Measurements from ENCODE around the gene SHC1.

Gene SHC1

GRCh38 chr1:154973344-154974101 is 3.0 kb upstream of the SHC1 start:
- DNase-seq (ENCODE audit: low spot score), result peak; percentile 97

GRCh38 chr1:154972517-154973343 is 2.2 kb upstream of the SHC1 start:
- DNase-seq (ENCODE audit: low spot score), result peak; percentile 97

GRCh38 chr1:154972213-154972516 is 1.6 kb upstream of the SHC1 start:
- no peak for DNase-seq (ENCODE audit: low spot score)

GRCh38 chr1:154971341-154971998 is 923 bp upstream of the SHC1 start:
- peak; percentile 56 for DNase-seq (ENCODE audit: low spot score)

- no peak for DNase-seq (ENCODE audit: low spot score)
Observed at GRCh38 chr1:154969860-154970452, 591 bp downstream of the SHC1 start.

- no peak for DNase-seq (ENCODE audit: low spot score)
Observed at GRCh38 chr1:154969246-154969645, 1.3 kb downstream of the SHC1 start.

GRCh38 chr1:154968731-154969130 is 1.8 kb downstream of the SHC1 start:
- DNase-seq (ENCODE audit: low spot score), result no peak

- peak; percentile 27 for DNase-seq (ENCODE audit: low spot score)
Observed at GRCh38 chr1:154967331-154967950, 3.1 kb downstream of the SHC1 start.

- DNase-seq (ENCODE audit: low spot score), result no peak
Observed at GRCh38 chr1:154966111-154966510, 4.4 kb downstream of the SHC1 start.

GRCh38 chr1:154964359-154964758 is 6.2 kb downstream of the SHC1 start:
- DNase-seq (ENCODE audit: low spot score), result no peak

- no peak for DNase-seq (ENCODE audit: low spot score)
Observed at GRCh38 chr1:154963643-154964042, 6.9 kb downstream of the SHC1 start.

- DNase-seq (ENCODE audit: low spot score), result no peak
Observed at GRCh38 chr1:154962795-154963330, 7.7 kb downstream of the SHC1 start.

- no peak for DNase-seq (ENCODE audit: low spot score)
Observed at GRCh38 chr1:154962156-154962749, 8.3 kb downstream of the SHC1 start.

GRCh38 chr1:154961207-154962155 is 9.1 kb downstream of the SHC1 start, which contains the start of gene PYGO2:
Gene PYGO2 (minus strand): TSS chr1:154961782. CDS start chr1:154961576, 206 bp downstream.
- DNase-seq (ENCODE audit: low spot score), result peak; percentile 66

- peak; percentile 16 for DNase-seq (ENCODE audit: low spot score)
Observed at GRCh38 chr1:154960446-154961136, 10.0 kb downstream of the SHC1 start.

GRCh38 chr1:154959426-154959780 is 11.1 kb downstream of the SHC1 start:
- no peak for DNase-seq (ENCODE audit: low spot score)

- DNase-seq (ENCODE audit: low spot score), result no peak
Observed at GRCh38 chr1:154958681-154959425, 11.7 kb downstream of the SHC1 start.

GRCh38 chr1:154958036-154958435 is 12.5 kb downstream of the SHC1 start:
- DNase-seq (ENCODE audit: low spot score), result no peak
